ENCODE results near the gene LSMEM2. TPM values are rescaled to one million over a fixed set of nuclear protein-coding genes. Genes with fewer than 3 reads are reported as not detected.

LSMEM2 gene
- total and polyA plus RNA-seq, 9 of the 15 experiments (the other 6 are each of a cell fraction or from before 2014, with no cell fraction given), result not detected

- TF ChIP-seq ZKSCAN1 (IDR thresholded peaks at IDR 0.05; ENCODE audit: low read depth, low read length) (no peak), ASH1L (IDR thresholded peaks at IDR 0.05; ENCODE audit: borderline replicate concordance, low read depth, partially characterized antibody) (no peak), ZSCAN32 (CRISPR knock-in tag; IDR thresholded peaks at IDR 0.05) (no peak), TRIM25 (IDR thresholded peaks at IDR 0.05; ENCODE audit: borderline replicate concordance) (no peak), GTF2E2 (tag; IDR thresholded peaks at IDR 0.05) (no peak), POLR2G (IDR thresholded peaks at IDR 0.05; ENCODE audit: low read depth, low read length) (peak; percentile 96), NFIX (CRISPR knock-in tag; IDR thresholded peaks at IDR 0.05; ENCODE audit: low read depth) (no peak), SNRNP70 (optimal IDR thresholded peaks at IDR 0.05; ENCODE audit: low read depth, low read length) (no peak), MED1 (CRISPR knock-in tag; IDR thresholded peaks at IDR 0.05; ENCODE audit: borderline replicate concordance) (no peak), CEBPB (tag; IDR thresholded peaks at IDR 0.05) (no peak), PTRF (tag; IDR thresholded peaks at IDR 0.05) (no peak), LARP7 (IDR thresholded peaks at IDR 0.05) (no peak), SMARCA4 (IDR thresholded peaks at IDR 0.05) (no peak), ZNF766 (CRISPR knock-in tag; conservative IDR thresholded peaks at IDR 0.05) (no peak), IRF2 (CRISPR knock-in tag; IDR thresholded peaks at IDR 0.05) (no peak), HMG20B (CRISPR knock-in tag; IDR thresholded peaks at IDR 0.05) (no peak), HEY1 (CRISPR knock-in tag; IDR thresholded peaks at IDR 0.05; ENCODE audit: borderline replicate concordance) (no peak), TOE1 (IDR thresholded peaks at IDR 0.05; ENCODE audit: borderline replicate concordance) (no peak), TOE1 (CRISPR knock-in tag; IDR thresholded peaks at IDR 0.05; ENCODE audit: borderline replicate concordance, low read depth) (no peak), E2F3 (CRISPR knock-in tag; IDR thresholded peaks at IDR 0.05) (no peak), CCNT2 (IDR thresholded peaks at IDR 0.05; ENCODE audit: borderline replicate concordance, extremely low read depth, insufficient read length, low read depth, low read length) (peak; percentile 32), PRPF4 (IDR thresholded peaks at IDR 0.05; ENCODE audit: insufficient read depth, low read depth, low read length, poor library complexity, severe bottlenecking) (no peak), ZNF518B (CRISPR knock-in tag; IDR thresholded peaks at IDR 0.05) (no peak), MEF2A (IDR thresholded peaks at IDR 0.05; ENCODE audit: control insufficient read depth, low read depth, low read length) (no peak), ATF7 (IDR thresholded peaks at IDR 0.05) (peak; percentile 23; the same call in 1 of the 2 replicates)
Observed at GRCh38 chr3:50235716-50236483, 43.0 kb upstream of the LSMEM2 start, which contains the start of gene GNAI2 (continued).
